Measurements from ENCODE around the gene AKR1E2.
"Not testable (repeated sequence)": the region's sequence is repeated elsewhere in the genome, so short reads cannot be mapped to it uniquely, and the experiment has no call there.

AKR1E2 gene

DNA sequence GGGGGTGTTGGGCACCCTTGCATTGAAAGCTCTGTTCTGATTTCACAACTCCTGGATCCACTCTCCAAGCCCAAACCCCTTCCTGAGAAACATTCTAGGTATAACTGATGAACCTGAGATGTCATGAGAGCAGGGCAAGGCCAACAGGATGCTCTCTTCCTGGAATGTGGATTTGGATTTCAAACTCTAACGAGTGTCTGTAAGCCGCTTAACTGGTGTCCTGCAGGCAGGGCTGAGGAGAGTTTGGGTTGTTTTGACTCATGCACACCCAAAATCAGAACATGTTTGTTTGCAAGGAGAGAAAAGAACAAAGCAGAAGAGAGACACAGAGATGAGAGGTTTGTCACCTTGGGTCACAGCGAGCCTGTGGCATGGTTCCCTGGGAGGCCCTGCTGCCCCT is 24.6 kb upstream of the AKR1E2 start:
- no peaks in the 10 kb centered on the region for H3K36me3 ChIP-seq (ENCODE audit: control insufficient read depth, insufficient read depth, low read length)
- H3K9ac ChIP-seq (ENCODE audit: low read depth, low read length): no peak overlapping the region
- no peaks in the 10 kb centered on the region for H3K9me3 ChIP-seq (ENCODE audit: control insufficient read depth, insufficient read depth, low read length)
- no peaks in the 10 kb centered on the region for H3K27me3 ChIP-seq (ENCODE audit: control insufficient read depth, insufficient read depth, low read length)
- no peak overlapping the region for H3K4me3 ChIP-seq (ENCODE audit: low read depth, low read length)
- H3K4me1 ChIP-seq (ENCODE audit: control insufficient read depth, insufficient read depth, low read length): no peaks in the 10 kb centered on the region

DNA sequence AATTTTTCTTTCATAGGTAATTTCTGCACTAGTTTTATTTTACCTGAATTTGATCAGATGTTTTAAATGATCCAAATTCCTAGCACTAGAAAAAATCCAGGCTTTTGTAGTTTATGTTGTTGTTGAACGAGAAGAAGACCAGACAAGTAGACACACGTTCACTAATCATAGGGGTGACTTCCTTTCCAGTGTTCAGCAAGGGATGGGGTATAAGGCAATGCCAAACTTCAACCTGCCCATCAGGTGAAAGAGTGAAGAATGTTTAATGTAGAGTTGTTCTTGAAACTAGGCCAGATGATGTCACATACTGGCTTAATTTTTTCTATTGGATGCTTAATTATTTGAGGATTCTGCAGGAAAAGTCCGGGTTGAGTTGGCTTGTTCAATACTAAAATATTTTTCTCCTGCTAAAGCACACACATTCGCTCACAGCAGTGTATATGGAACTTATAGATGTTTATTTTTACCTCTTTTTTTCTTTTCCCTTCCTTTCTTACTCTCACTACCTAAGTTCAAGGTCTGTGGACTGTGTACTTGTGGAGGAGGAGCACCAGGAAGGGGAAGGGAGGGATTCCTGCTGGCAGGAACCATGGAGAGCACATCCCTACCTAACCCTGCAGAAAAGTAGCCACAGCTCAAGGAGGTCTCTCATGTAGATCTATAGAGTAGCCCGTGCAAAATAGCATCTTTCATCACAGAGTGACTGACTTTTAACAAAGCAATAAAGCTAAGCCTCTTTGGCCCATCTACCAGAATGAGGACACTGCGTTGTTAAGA is 23.1 kb upstream of the AKR1E2 start:
- no peaks in the 10 kb centered on the region for H3K36me3 ChIP-seq (ENCODE audit: control insufficient read depth, insufficient read depth, low read length)

DNA sequence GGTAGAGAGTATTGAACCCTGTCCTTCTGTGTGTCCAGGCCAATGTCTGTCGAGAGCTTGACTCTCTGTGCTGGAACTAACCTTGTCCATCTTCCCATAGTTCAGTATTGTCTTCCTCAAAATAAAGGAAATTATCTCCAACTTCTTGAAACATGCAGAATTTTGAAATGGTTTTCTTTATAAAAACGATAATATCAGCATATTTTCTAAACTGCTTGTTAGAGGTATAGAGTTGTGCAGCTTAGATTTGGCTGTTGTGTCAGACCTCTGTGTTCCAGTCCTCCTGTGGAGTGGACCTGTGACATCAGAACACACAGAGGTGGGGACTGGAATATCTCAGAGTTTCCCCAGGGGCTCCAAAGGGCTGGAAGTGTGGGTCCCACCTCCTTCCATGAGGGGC is 22.2 kb upstream of the AKR1E2 start:
- H3K27me3 ChIP-seq (ENCODE audit: control insufficient read depth, insufficient read depth, low read length): no peaks in the 10 kb centered on the region
- H3K4me1 ChIP-seq (ENCODE audit: control insufficient read depth, insufficient read depth, low read length): no peaks in the 10 kb centered on the region
- H3K36me3 ChIP-seq (ENCODE audit: control insufficient read depth, insufficient read depth, low read length): no peaks in the 10 kb centered on the region
- no peak overlapping the region for H3K4me3 ChIP-seq (ENCODE audit: low read depth, low read length)
- no peak overlapping the region for H3K9ac ChIP-seq (ENCODE audit: low read depth, low read length)
- H3K9me3 ChIP-seq (ENCODE audit: control insufficient read depth, insufficient read depth, low read length): no peaks in the 10 kb centered on the region

More for the DNA sequence above, 23.1 kb upstream of the AKR1E2 start:
- Histone ChIP-seq H3K4me1 (ENCODE audit: control insufficient read depth, insufficient read depth, low read length) (no peaks in the 10 kb centered on the region), H3K9me3 (ENCODE audit: control insufficient read depth, insufficient read depth, low read length) (no peaks in the 10 kb centered on the region), H3K27me3 (ENCODE audit: control insufficient read depth, insufficient read depth, low read length) (no peaks in the 10 kb centered on the region), H3K4me3 (ENCODE audit: low read depth, low read length) (no peak overlapping the region), H3K9ac (ENCODE audit: low read depth, low read length) (no peak overlapping the region)

DNA sequence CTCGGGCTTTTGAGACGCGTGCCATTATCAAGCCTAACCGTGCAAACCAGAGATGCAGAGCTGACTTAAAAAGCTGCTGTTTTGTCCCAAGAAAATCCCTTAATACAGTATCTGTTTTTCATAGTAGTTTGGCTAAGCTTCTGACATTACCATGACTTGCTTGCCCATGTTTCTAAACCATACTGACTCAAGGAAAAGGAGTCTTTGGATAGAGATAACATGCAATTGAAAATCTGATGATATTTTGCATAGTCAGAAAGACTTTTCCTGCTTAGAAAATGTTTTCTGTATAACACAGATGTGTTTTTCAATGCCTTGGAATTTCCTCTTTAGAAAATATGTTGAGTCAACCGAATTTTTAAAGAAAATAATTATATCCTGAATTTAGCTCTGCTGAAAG is 21.5 kb upstream of the AKR1E2 start:
- Histone ChIP-seq H3K4me3 (ENCODE audit: low read depth, low read length) (no peak overlapping the region), H3K36me3 (ENCODE audit: control insufficient read depth, insufficient read depth, low read length) (no peaks in the 10 kb centered on the region), H3K9me3 (ENCODE audit: control insufficient read depth, insufficient read depth, low read length) (no peaks in the 10 kb centered on the region), H3K4me1 (ENCODE audit: control insufficient read depth, insufficient read depth, low read length) (no peaks in the 10 kb centered on the region), H3K9ac (ENCODE audit: low read depth, low read length) (no peak overlapping the region), H3K27me3 (ENCODE audit: control insufficient read depth, insufficient read depth, low read length) (no peaks in the 10 kb centered on the region)

DNA sequence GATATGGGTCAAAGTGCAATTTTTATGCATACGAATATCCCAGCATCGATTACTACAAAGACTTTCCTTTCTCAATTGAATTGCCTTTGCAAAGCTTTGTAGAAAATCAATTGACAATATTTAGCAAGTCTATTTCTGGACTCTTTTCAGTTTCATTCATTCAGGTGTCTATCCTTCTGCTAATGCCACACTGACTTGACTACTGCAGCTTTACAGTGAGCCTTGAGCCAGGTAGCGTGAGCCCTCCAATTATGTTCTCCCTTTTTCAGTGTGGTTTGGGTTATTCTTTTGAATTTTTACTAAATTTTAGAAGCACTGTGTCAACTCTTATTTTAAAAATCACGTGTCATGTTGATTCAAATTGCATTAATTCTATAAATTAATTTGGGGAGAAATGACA is 19.5 kb upstream of the AKR1E2 start:
- no peaks in the 10 kb centered on the region for H3K36me3 ChIP-seq (ENCODE audit: control insufficient read depth, insufficient read depth, low read length)
- H3K4me1 ChIP-seq (ENCODE audit: control insufficient read depth, insufficient read depth, low read length): no peaks in the 10 kb centered on the region
- no peak overlapping the region for H3K4me3 ChIP-seq (ENCODE audit: low read depth, low read length)
- H3K9ac ChIP-seq (ENCODE audit: low read depth, low read length): no peak overlapping the region
- H3K27me3 ChIP-seq (ENCODE audit: control insufficient read depth, insufficient read depth, low read length): no peaks in the 10 kb centered on the region
- no peaks in the 10 kb centered on the region for H3K9me3 ChIP-seq (ENCODE audit: control insufficient read depth, insufficient read depth, low read length)

DNA sequence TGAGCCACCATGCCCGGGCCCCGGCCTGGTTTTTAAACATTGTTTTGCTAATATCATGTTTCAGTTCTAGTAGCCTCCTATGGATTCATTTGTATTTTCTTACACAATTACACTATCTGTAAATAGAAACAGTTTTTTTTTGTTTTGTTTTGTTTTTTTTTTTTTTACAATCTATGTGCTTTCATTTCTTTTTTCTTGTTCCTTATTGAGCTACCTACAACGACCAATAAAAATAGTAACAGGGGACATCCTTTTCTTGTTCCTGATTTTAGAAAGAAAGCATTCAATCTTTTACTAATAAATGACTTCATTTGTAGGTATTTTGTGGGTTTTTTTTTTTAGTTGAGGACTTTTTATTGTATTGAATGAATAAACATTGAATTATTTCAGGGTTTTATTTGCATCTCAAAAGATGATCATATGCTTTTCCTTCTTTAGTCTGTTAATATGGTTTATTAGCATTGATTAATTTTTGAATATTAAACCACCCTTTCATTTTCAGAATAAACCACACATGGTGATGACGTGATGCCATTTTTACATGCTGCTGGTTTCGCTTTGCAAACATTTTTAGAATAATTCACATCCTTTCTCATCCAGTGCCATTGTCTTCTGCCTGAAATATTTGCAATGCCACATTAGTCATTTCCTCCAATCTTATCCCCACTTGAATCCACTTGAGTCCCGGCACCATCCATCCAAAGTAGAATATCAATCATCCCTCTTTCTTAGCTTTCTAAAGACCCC is 18.1 kb upstream of the AKR1E2 start:
- H3K9ac ChIP-seq (ENCODE audit: low read depth, low read length): no peak overlapping the region
- no peak overlapping the region for H3K4me3 ChIP-seq (ENCODE audit: low read depth, low read length)
- H3K4me1 ChIP-seq (ENCODE audit: control insufficient read depth, insufficient read depth, low read length): no peaks in the 10 kb centered on the region
- H3K36me3 ChIP-seq (ENCODE audit: control insufficient read depth, insufficient read depth, low read length): no peaks in the 10 kb centered on the region
- no peaks in the 10 kb centered on the region for H3K27me3 ChIP-seq (ENCODE audit: control insufficient read depth, insufficient read depth, low read length)
- no peaks in the 10 kb centered on the region for H3K9me3 ChIP-seq (ENCODE audit: control insufficient read depth, insufficient read depth, low read length)

DNA sequence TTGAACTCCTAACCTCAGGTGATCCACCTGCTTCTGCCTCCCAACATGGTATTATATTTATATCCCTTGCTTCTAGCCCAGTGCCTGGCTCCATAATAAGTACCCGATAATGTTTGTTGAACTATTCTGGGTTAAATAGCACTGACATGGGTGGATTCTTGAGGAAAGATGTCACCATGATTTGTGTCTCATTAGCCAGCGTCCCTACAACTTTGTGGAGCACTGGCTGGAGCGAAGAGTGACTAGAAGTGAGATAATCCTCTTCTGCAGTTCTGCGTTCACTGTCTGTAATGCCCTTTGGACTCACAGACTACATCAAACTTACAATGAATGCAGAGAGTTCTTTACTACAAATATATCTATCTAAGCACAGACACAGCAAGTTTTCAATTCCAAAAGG is 16.9 kb upstream of the AKR1E2 start:
- H3K36me3 ChIP-seq (ENCODE audit: control insufficient read depth, insufficient read depth, low read length): no peaks in the 10 kb centered on the region
- no peak overlapping the region for H3K4me3 ChIP-seq (ENCODE audit: low read depth, low read length)
- H3K4me1 ChIP-seq (ENCODE audit: control insufficient read depth, insufficient read depth, low read length): no peaks in the 10 kb centered on the region
- H3K27me3 ChIP-seq (ENCODE audit: control insufficient read depth, insufficient read depth, low read length): no peaks in the 10 kb centered on the region
- H3K9ac ChIP-seq (ENCODE audit: low read depth, low read length): no peak overlapping the region
- H3K9me3 ChIP-seq (ENCODE audit: control insufficient read depth, insufficient read depth, low read length): no peaks in the 10 kb centered on the region

DNA sequence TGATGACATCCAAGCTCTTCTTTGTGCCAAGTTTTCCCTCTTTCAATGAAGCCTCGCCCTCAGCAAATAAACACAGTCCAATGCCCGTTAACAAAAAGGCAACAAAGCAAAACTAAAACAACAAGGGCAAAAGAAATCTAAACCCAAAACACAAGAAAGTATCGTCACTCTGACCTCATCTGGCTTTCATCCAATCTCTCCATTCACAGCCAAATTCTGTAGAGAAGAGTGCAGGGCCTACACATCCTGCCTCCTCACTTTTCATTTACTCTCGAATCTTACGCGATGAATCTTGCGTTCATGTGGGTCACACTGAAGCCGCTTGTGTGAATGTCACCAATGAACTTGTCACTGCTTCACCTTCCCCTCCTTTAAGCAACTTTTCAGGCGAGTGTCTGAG is 15.9 kb upstream of the AKR1E2 start:
- H3K36me3 ChIP-seq (ENCODE audit: control insufficient read depth, insufficient read depth, low read length): no peaks in the 10 kb centered on the region
- no peaks in the 10 kb centered on the region for H3K27me3 ChIP-seq (ENCODE audit: control insufficient read depth, insufficient read depth, low read length)
- no peaks in the 10 kb centered on the region for H3K9me3 ChIP-seq (ENCODE audit: control insufficient read depth, insufficient read depth, low read length)
- H3K4me1 ChIP-seq (ENCODE audit: control insufficient read depth, insufficient read depth, low read length): no peaks in the 10 kb centered on the region
- H3K9ac ChIP-seq (ENCODE audit: low read depth, low read length): no peak overlapping the region
- H3K4me3 ChIP-seq (ENCODE audit: low read depth, low read length): no peak overlapping the region

DNA sequence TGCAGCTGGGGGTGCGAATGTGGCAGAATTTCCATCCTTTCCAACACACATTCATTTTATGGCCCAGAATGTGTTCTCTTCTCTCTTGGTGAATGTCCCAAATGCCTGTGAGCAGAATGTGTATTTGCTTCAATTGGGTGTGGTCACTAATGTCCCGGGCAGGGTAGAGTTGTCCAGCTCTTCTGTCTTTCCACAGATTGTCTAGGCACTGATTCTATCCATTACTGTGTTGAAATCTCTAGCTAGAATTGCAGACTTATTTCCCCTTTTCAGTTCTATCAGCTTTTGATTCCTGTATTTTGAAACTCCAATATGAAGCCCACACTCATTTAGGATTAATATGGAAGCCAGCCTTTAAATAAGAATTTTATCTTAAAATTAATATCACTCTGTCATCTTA is 14.0 kb upstream of the AKR1E2 start:
- no peaks in the 10 kb centered on the region for H3K4me1 ChIP-seq (ENCODE audit: control insufficient read depth, insufficient read depth, low read length)

DNA sequence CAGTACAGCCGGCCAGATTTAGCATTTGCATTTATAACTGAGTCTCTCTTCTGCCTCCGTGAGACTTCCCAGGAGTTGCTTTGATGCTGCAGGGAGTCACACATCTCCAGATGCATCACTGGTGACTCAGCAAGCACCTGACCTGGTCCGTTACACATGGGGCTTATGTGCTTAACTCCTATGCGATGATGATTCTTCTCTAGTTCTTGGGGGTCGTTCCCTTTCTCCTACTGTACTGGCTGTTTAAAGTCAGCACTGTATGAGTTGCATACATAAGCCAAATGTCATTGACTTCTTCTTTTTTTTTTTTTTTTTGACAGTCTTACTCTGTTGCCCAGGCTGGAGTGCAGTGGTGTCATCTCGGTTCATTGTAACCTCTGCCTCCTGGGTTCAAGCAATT is 13.0 kb upstream of the AKR1E2 start:
- Histone ChIP-seq H3K9ac (ENCODE audit: low read depth, low read length) (no peak overlapping the region), H3K36me3 (ENCODE audit: control insufficient read depth, insufficient read depth, low read length) (no peaks in the 10 kb centered on the region), H3K27me3 (ENCODE audit: control insufficient read depth, insufficient read depth, low read length) (no peaks in the 10 kb centered on the region), H3K4me1 (ENCODE audit: control insufficient read depth, insufficient read depth, low read length) (no peaks in the 10 kb centered on the region), H3K9me3 (ENCODE audit: control insufficient read depth, insufficient read depth, low read length) (peaks cover 7% of the 10 kb centered on the region), H3K4me3 (ENCODE audit: low read depth, low read length) (no peak overlapping the region)

More for the DNA sequence above, 14.0 kb upstream of the AKR1E2 start:
- no peak overlapping the region for H3K4me3 ChIP-seq (ENCODE audit: low read depth, low read length)
- H3K9ac ChIP-seq (ENCODE audit: low read depth, low read length): no peak overlapping the region
- peaks cover 7% of the 10 kb centered on the region for H3K9me3 ChIP-seq (ENCODE audit: control insufficient read depth, insufficient read depth, low read length)
- no peaks in the 10 kb centered on the region for H3K27me3 ChIP-seq (ENCODE audit: control insufficient read depth, insufficient read depth, low read length)
- H3K36me3 ChIP-seq (ENCODE audit: control insufficient read depth, insufficient read depth, low read length): no peaks in the 10 kb centered on the region

DNA sequence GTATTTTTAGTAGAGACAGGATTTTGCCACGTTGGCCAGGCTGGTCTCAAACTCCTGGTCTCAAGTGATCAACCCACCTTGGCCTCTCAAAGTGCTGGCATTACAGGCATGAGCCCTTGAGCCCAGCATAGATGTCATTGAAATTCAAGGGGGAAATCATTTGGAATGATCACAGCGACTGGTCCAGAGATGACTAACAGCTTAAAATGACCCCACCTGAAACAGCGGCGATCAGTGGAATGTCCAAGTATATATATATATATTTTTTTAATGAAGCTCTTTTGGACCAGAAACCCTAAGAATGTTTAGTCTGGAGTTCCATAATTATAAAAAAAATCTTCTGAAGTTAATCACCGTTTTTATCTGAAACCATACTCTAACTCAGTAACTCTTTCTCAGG is 12.5 kb upstream of the AKR1E2 start:
- Histone ChIP-seq H3K9me3 (ENCODE audit: control insufficient read depth, insufficient read depth, low read length) (peaks cover 7% of the 10 kb centered on the region), H3K27me3 (ENCODE audit: control insufficient read depth, insufficient read depth, low read length) (no peaks in the 10 kb centered on the region), H3K9ac (ENCODE audit: low read depth, low read length) (no peak overlapping the region), H3K4me1 (ENCODE audit: control insufficient read depth, insufficient read depth, low read length) (no peaks in the 10 kb centered on the region), H3K4me3 (ENCODE audit: low read depth, low read length) (no peak overlapping the region), H3K36me3 (ENCODE audit: control insufficient read depth, insufficient read depth, low read length) (no peaks in the 10 kb centered on the region)

DNA sequence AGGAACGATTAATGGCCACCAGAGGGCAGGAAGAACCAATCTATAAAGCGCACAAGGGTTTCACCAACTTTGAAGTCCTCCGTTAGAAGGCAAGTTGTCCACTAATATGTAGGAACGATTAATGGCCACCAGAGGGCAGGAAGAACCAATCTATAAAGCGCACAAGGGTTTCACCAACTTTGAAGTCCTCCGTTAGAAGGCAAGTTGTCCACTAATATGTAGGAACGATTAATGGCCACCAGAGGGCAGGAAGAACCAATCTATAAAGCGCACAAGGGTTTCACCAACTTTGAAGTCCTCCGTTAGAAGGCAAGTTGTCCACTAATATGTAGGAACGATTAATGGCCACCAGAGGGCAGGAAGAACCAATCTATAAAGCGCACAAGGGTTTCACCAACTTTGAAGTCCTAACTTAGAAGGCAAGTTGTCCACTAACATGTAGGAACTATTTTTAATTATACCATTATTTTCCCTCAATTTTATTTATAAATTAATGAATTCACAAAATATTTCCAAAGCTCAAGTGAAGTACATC is 10.3 kb upstream of the AKR1E2 start:
- H3K9me3 ChIP-seq (ENCODE audit: control insufficient read depth, insufficient read depth, low read length); H3K4me1 ChIP-seq (ENCODE audit: control insufficient read depth, insufficient read depth, low read length); H3K36me3 ChIP-seq (ENCODE audit: control insufficient read depth, insufficient read depth, low read length); H3K9ac ChIP-seq (ENCODE audit: low read depth, low read length); H3K4me3 ChIP-seq (ENCODE audit: low read depth, low read length); H3K27me3 ChIP-seq (ENCODE audit: control insufficient read depth, insufficient read depth, low read length): not testable (repeated sequence)

Measured in iPS-15b (cell line).